NCI-H748 treated with DMSO at 0.1 percent for 48 hours (cell line): ENCODE measurements around the gene THY1.
"Not testable (repeated sequence)": the region's sequence is repeated elsewhere in the genome, so short reads cannot be mapped to it uniquely, and the experiment has no call there.

Source experiments
- DNase-seq: peaks from one replicate; lab custom pipeline; 2025; lab: John Stamatoyannopoulos, UW

THY1 gene

DNA sequence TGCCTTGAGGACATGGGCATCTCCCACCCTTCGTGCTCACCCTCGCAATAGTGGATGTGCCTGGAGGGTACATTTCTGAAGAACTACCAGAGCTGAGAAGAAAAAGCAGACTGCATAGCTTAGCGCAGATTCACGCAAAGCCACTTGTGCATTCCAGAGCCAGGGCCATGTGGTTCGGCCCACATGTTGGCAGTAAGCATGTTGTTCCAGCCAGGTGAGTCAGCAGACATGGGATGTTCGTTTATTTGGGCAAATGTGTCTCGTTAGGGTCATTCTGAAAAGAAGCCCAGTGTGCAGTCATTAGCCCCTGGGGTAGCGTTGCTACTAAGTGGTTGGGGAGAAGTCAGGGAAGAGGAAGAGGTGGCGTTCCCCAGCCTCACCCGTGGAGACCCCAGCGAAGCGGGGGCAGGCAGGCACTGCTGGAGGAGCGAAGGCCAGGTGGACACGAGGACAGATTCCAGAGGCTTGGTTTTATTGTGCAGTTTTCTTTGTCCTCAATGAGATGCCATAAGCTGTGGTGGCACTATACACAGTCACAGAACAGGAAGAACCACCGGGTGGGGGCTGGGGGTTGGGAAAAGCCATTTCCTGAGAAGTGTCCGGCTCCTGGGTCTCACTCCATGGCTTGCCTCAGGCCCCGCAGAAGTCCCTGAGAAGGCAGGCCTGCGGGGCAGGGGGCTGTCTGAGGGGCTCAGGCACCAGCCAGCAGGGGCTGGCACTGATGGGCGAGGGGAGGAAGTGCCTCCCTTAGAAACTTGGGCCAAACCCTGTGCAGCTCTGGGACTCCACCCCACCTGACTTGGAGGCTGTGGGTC is 5.0 kb downstream of the THY1 start:
- DNase-seq, result no peak

DNA sequence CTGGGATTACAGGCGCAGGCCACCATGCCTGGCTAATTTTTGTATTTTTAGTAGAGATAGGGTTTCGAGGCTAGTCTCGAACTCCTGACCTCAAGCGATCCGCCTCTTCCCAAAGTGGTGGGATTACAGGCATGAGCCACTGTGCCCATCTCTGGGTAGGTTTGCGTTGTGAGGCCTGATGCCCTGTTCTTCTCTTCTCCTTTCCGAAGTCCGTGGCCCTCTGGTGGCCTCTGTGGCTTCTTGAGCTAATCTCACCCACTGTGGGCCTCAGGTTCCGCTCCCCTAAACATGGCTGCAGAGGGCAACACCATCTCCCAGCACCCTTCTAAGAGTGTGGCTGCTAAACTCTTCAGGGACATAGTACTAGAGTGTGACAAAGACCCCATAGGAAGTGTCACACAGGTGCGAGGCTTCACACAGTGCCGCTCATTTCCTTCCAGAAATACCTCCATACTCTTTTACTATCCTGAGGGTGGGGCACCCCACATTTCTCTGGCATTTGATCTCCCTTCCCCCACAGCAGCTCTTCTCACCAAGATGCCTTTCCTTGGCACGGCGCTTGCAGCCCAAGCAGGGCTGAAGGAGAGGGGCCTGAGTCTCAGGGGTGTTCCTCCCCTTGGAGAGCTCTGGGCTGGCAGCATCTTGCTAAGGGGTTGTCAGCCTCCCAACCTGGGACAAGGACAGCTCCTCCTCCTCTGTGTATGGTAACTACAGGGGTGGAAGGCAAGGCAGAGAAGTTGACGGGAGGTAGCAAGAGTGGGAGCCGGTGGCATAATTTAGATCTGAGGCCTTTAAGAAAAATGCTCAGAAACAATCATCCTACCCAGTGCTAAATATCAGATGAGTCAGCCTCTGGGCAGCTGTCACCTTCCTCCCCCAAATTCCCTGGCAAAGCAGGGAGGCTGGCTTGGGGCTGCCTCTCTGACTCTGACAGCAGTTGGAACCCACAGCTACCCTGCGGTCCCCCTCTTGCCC is 6.1 kb downstream of the THY1 start:
- no peak for DNase-seq

DNA sequence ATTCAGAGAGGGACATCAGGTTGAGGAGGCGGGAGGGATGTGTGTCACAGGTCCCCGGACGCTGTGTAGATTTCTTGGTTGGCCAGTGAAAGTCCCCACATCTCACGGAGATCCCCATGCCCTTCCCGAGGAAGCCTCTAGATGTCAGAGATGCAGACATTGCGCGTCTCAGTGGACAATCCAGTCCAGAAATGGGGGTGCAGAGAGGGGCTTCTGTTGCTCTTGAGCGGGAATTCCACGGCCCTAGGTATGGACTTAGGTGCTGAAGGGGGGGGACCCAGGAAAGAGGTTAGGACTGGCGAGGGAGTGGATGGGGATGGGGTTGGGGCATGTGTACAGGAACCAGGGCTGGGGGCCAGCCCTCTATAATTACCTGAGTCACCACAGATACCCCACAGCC is 7.0 kb downstream of the THY1 start:
- no peak for DNase-seq

DNA sequence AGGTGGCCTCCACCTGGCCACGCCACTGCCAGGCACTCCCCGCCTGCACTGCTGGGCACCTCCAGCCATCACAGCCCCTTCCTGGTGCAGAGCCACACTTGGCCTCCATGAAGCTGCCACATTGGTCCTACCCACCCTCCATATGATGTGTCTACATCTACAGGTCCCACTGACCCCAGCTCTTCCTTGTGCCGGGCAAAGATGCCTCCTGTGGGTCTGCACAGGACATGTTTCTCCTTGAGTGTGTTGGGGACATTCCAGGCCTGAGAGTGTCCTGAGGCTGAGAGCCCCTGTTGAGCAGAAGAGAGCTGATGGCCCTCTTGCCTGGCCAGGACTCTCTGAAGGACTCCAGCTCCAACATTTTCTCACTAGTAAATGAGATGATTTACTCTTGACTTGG is 7.5 kb downstream of the THY1 start:
- DNase-seq, result no peak

DNA sequence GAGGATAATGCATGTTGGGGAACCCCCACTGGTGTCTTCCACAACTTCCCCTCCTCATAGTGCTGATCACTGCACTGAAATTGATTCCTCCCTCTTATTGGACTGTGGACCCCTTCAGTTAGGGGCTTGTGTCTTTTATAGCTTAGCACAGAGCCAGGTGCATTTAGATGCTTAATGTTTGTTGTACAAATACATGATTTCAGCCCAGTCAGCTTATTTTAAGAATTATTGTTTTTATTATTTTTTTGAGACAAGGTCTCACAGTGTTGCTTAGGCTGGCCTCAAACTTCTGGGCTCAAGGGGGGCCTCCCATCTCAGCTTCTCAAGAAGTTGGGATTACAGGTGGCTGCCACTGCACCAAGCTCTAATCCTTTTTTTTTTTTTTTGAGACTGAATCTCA is 8.2 kb downstream of the THY1 start:
- no peak for DNase-seq

DNA sequence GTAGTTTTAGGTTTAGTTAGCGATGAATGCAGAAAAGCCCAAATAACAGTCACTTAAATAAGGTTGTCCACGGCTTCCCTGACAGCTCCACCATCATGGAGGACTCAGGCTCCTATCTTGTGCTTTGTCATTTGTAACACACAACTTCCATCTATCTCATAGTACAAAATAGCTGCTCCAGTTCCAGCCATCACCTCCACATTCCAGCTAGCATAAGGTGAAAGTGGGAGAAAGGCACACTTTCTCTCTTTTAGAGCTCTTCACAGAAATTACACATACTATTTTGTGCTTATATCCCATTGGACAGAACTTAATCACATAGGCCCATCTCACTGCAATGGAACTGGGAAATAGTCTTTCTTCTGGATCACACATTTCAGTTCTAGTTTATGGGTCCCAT is 8.7 kb downstream of the THY1 start:
- DNase-seq, result no peak

DNA sequence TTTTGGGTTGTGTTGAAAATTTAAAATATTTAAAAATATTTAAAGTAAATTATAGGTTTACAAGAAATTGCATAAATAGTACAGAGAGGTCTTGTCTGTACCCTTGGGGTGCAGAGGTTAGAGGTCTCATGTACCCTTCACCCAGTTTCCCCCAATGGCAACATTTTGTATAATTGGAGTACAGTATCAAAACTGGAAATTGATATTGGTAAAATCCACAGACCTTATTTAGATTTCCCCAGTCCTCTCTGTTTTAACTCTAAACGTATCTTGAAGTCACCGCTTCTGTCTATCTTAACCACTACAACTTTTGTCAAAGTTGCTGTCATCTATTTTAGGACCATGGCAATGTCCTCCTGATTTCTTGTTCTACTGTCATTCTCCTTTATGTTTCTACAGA is 10.9 kb downstream of the THY1 start:
- no peak for DNase-seq

DNA sequence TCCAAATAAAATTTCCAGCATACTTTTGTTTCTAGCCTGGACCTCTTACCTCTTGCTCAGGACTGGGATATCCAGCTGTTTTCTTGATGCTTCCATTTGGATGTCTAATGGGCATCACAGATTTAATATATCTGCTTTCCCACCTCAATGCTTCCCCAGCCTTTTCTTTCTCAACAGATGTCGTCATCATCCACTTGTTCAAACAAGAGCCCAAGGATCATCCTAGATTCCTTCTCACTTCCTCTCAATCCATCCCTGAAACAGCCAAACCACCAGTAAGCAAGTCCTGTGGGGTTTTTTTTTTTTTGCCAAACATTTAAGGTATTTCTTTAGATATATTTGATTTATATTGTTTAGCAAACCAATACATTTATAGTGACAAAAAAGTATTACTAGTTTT is 12.5 kb downstream of the THY1 start:
- no peak for DNase-seq

DNA sequence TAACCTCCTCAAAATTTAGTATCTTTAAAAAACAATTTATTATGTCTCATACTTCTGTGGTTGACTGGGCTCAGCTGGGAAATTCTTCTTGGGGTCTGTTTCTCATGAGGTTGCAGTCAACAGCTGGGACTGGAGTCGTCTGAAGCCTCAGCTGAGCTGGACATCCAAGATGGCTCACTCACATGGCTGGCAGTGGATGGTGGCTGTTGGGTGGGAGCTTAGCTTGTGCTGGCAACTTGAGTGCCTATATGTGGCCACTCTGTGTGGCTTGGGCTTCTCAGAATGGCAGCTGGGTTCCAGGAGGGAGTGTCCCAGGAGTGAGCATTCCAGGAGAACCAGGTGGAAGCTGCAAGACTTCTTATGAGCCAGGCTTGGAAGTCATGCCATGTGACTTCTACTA is 13.2 kb downstream of the THY1 start:
- DNase-seq, result no peak

DNA sequence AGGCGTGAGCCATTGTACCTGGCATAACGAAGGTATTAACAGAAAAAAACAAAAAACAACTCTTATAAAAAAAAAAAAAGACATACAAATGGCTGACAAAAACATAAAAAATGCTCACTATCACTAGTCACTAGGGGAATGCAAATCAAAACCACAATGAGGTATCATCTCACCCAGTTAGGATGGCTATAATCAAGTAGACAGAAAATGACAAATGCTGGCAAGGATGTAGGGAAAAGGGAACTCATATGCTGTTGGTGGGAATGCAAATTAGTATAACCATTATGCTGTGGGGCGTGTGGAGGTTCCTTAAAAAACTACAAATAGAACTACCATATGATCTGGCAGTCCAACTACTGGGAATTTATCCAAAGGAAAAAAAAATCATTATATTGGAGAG is 17.0 kb downstream of the THY1 start:
- DNase-seq, result no peak

DNA sequence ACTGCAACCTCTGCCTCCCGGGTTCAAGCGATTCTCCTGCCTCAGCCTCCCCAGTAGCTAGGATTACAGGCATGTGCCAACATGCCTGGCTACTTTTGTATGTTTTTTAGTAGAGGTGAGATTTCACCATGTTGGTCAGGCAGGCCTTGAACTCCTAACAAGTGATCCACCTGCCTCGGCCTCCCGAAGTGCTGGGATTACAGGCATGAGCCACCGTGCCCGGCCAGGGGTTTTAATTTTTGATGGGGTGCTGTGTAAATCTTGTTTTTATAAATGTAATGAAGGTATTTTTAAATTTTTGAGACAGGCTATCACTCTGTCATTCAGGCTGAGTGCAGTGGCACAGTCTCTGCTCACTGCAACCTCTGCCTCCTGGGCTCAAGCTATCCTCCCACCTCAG is 17.5 kb downstream of the THY1 start:
- DNase-seq, result not testable (repeated sequence)

DNA sequence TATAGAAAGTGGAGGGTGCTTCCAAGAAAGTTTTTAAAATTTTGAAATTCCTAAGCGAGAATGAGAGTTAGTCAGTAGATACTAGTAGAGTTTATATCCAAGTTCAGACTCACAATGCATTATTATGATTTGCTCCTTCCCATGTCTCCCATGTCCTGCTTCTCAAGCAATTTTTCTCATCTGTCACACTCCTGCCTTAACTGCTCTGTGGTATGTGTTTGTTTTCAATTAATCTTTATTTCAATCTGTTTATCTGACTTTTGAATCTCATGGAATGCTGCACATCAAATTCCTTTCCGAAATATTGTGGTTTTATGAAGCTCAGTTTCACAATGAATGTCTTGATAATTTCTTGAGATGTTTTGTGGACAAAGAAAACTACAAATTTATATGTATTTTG is 18.1 kb downstream of the THY1 start:
- no peak for DNase-seq

DNA sequence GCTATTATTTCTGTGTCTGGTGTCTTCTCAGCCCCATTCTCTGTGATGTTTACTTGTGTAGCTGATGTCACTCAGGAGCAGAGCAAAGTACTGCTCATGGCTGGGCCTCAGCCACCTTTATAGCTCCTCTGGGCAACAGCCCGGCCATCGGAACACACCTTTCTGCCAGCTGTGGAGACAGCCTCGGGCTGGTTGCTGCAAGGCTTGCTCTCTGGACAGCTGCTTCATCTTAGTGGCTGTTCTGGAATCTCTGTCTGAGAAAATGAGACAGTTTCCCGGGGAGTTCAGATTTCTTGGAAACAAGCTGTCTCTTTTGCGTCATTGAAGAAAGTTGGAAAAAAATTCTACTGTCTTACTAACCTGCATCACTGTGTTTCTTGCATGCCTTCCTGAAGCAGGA is 20.0 kb downstream of the THY1 start:
- no peak for DNase-seq

DNA sequence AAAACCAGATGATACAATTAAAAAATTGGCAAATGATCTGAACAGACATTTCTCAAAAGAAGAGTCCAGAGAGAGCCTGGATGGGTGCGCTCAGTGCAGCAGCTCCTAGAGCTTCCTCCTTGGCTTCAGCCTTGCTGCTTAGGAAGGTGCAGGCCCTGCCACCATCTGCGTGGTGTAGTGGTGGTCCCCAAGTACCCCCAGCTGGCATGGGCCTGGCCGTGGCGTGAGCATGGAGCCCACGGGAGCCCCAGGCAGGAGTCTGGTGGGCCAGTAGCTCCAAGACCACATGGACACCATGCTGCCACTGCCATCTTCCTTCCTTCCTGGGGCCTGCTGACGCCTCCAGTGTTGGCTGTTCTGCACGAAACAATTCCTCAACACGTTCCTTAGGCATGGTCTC is 20.5 kb downstream of the THY1 start:
- DNase-seq, result no peak

DNA sequence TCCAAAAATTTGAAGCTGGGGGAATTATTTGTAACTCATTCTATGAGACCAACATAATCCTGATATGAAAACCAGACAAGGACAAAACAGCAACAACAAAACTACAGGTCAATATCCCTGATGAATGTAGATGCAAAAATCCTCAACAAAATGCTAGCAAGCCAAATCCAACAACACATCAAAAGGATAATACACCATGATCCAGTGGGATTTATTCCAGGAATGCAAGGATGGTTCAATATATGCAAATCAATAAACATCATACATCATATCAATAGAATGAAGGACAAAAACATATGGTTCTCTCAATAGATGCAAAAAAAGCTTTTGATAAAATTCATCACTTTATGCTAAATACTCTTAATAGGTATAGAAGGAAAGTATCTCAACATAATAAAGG is 22.1 kb downstream of the THY1 start:
- DNase-seq, result no peak

DNA sequence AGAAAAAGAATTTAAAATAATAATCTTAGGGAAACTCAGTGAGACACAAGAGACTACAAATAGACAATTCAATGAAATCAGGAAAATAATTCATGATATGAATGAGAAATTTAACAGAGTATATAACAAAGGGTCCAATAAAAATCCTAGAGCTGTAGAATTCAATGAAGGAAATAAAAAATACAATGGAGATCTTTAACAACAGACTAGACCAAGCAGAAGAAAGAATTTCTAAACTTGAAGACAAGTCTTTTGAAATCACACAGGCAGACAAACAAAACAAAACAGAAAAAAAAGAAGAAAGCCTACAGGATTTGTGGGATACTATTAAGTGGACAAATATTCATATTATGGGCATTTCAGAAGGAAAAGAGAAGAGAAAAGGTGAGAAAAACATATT is 25.2 kb downstream of the THY1 start:
- DNase-seq, result no peak

DNA sequence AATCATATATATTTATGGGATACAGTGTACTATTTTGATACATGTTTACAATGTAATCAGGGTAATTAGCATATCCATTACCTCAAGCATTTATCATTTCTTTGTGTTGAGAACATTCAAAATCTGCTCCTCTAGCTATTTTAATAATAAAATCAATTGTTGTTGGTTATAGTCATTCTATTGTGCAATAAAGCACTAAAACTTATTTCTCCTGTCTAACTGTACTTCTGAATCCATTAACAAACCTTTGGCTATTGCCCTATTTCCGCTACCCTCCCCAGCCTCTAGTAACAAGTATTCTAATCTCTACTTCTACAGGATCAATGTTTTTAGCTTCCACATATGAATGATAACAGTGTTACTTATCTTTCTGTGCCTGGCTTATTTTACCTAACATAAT is 26.1 kb downstream of the THY1 start:
- DNase-seq, result no peak

DNA sequence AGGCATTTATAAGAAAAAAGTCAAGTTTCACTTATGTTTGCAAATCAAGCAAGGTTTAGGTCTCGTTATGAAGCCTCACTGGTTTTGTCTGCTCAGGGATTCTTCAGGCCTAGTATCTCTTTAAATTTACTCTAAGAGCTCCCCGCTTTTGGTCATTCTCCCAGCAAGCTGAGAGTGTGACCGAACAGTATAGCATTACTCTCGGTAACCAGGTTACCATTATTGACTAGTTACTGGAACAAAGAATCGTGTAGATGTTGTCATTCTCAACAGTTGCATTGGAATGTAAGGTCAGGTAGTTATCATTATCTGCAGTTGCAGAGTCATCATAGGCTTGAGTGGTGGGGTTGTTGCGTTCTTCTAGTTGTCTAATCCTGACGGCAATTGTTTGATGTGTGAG is 31.7 kb downstream of the THY1 start:
- no peak for DNase-seq

DNA sequence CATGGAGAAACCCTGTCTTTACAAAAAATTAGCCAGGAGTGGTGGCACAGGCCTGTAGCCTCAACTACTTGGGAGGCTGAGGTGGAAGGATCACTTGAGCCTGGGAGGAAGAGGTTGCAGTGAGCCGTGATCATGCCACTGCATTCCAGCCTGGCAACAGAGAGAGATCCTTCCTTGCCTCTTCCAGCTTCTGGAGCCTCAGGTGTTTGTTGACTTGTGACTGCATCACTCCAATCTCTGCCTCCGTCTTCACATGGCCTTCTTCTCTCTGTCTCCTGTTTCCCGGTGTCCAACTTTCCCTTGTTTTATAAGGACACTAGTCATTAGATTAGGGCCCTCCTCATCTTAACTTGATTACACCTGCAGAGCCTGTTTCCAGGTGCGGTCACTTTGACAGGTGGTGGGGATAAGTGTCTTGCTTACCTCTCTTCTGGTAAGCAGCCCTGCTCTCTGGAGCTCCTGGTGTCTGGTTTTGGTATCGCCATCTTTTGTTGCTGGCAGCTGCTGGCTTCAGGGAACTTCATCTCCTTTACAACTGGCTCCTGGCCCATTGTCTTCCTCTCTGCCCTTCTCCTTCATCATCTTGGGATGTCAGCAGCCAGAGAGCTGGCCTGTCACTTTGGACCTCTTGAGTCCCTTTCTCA is 33.2 kb downstream of the THY1 start:
- peak; percentile 22 for DNase-seq

DNA sequence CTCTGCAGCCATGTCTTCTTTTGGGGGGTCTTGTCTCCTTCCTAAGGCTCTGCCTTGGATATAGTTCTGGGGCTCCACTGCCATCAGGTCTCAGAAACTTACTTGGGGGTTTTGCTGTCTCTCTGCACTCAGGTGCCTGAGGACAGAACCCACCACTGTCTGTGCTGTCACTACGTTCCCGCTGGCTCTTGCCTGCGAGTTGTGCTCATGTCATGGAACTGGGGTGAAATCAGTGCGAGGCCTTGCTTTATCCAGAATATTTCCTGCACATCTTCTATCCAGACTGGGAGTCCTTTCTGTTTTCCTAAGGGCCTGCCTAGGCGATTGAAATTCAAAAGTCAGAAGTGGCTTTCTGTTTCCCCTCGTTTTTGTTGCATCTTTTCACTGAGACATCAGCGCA is 34.9 kb downstream of the THY1 start:
- no peak for DNase-seq

DNA sequence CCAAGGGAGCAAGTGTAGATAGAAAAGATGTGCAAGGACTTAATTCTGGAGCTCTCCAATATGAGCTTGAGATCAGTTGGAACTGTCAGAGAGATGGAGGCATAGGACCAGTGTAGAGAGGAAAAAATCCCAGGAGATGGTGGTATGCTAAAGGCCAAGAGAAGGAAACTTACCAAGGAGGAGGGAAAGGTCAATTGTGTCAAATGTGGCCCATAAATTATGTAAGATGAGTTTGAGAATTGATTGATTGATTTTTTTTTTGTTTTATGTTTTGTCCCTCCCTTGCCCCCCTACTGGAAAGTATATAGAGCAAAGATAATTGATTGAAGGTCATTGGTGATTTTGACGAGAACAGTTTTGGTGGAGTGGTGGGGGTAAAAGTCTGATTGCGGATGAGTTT is 38.6 kb downstream of the THY1 start:
- DNase-seq, result no peak

DNA sequence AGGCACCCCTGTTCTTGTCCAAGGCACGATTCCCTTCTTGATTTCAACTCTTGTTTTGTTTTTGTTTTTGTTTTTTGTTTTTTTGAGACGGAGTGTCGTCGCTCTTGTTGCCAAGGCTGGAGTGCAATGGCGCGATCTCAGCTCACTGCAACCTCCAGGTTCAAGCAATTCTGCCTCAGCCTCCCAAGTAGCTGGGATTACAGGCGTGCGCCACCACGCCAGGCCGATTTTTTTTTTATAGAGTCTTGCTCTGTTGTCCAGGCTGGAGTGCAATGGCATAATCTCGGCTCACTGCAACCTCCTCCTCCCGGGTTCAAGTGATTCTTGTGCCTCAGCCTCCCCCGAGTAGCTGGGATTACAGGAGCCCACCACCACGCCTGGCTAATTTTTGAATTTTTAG is 40.5 kb downstream of the THY1 start:
- DNase-seq, result not testable (repeated sequence)

DNA sequence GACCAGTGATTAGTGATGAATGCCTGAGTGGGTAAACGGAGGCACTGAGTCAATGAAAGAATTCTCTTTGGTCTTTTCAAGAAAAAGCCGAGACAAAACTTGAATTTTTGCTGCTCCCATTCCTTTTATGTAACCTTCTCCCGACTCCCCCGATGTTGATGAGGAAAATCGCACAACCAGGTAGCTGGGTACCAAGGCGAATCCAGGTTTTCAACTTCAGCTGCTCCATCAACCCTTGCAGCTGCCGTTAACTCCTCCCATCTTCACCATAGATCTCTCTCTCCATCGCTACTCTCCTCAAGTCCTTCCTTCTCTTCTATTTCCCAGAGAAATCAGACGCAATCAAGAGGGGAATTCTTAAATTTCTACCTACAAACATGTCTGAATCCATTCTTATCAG is 40.9 kb downstream of the THY1 start:
- no peak for DNase-seq
